T-helper 17 cell (primary cell): ENCODE results near the gene UBE2V1. TPM values are rescaled to one million over a fixed set of nuclear protein-coding genes. Genes with fewer than 3 reads are reported as not detected.

Experiments
- total RNA-seq, 4 donors: library from RNA in 2 of 4; stranded (reverse) in 2 of 4; gene quantifications; one replicate each; pipeline ENCODE4 v1.2.3 and lab custom pipeline; 2022 to 2026

UBE2V1 gene
- total RNA-seq, 2 donors from 2014 or later = 124 to 151 TPM

Other genes starting within 250 kb of the UBE2V1 start
- 10 to 100 TPM; 23.5 to 24.9 TPM for gene SPATA2, start 197.6 kb downstream of the UBE2V1 start, total RNA-seq
- 100 to 1,000 TPM; 104 to 111 TPM for gene RNF114, start 176.8 kb downstream of the UBE2V1 start, total RNA-seq
- gene SNAI1, start 130.2 kb downstream of the UBE2V1 start, total RNA-seq = 1 to 10 TPM; 2.2 to 3.3 TPM
- 10 to 100 TPM; 14.3 to 22.6 TPM for gene PEDS1, start 40.6 kb upstream of the UBE2V1 start, total RNA-seq
- gene CEBPB, start 77.7 kb upstream of the UBE2V1 start, total RNA-seq = 10 to 100 TPM; 18.1 to 32.8 TPM